HuH-7.5 (cell line): ENCODE data around the gene RASSF10.

Experiments used
- DNase-seq: peaks from one replicate; pipeline ENCODE4 v3.0.0; 2011; ENCODE audit warnings: low spot score

The RASSF10 gene

DNA sequence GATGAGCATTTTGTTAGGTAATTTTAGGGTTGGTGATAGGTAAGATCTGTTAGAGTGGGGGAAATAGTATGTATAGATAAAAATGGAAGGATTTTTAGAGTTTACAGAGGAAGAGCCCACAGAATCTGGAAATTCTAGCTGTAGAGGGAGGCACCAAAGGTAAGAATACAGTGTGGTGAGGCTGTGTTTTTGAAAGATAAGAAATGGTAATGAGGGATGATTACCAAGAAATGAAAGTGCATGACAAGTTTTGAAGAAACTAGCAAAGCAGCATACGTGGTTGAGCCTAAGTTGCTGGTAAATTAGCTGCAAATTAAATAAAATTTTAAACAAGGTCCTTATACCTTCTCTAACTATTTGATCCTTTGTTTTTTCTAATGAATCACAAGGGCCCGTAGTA is 14.6 kb upstream of the RASSF10 start:
- DNase-seq: no peak

DNA sequence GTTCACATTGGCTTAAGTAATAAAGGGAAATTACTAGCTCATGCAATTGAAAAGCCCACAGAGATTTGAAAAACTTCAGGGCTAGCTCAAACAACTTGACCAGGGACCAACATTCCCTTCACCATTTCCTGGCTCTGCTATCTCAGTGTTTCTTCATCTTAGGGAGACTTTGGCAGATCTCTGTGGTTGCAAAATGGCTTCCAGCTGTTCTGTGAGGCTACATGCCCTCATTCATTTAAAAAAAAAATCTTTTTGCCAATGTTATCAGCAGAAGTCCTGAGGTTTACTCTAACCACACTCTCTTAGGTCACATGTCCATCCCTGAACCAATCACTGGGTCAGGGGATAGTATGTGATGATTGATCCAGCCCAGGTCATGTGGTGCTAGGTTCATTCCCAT is 13.9 kb upstream of the RASSF10 start:
- no peak for DNase-seq

DNA sequence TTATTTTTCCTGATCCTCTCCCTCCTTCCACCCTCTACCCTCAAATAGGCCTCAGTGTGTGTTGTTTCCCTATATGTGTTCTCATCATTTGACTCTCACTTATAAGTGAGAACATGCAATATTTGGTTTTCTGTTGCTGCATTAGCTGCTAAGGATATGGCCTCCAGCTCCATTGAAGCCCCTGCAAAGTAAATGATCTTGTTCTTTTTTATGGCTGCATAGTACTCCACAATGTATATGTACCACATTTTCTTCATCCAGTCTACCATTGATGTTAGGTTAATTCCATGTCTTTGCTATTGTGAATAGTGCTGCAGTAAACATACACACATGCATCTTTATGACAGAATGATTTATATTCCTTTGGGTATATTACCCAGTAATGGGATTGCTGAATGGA is 13.3 kb upstream of the RASSF10 start:
- no peak for DNase-seq

DNA sequence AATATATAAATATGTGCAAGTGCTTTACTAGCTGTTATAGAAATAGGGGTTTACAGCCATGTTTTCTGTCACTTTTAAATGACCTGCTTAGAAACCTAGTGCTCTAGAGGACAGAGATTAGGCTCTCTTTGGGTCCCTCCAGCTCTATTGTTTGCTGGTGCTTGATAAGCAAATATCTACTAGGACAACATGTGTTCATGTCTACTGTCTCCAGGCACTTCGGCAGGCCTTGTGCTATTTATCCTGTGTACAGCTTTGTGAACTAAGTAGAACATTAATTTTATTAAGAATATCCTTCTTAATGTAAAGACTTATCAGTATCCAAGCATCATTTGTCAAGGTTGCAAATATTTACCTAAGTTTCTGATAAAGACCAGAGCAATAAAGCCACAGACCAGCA is 11.9 kb upstream of the RASSF10 start:
- DNase-seq: no peak

DNA sequence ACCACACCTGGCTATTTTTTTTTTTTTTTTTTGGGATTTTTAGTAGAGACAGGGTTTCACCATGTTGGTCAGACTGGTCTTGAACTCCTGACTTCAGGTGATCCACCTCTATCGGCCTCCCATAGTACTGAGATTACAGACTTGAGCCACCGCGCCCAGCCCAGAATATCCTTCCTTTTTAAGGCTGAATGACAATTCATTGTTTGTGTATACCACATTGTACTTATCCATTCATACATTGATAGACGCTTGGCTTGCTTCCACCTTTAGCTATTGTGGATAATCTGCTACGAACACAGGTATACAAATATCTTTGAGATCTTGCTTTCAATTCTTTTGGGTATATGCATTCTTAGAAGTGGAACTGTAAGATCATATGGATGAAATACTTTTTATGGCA is 10.8 kb upstream of the RASSF10 start:
- DNase-seq: no peak

DNA sequence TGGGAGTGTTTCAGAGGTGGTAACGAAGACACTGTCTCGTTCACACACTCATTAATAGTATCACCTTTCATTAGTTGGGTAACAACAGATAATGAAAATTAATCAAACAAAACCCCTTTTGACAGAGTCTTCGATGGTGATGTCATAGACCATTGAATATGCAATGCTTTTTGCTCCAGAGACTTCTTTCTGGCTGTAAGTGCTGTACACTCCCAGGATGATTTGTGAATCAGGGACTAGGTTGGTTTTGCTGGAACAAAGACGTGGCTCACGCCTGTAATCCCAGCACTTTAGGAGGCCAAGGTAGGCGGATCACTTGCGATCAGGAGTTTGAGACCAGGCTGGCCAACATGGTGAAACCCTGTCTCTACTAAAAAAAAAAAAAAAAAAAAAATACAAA is 9.5 kb upstream of the RASSF10 start:
- DNase-seq: no peak

DNA sequence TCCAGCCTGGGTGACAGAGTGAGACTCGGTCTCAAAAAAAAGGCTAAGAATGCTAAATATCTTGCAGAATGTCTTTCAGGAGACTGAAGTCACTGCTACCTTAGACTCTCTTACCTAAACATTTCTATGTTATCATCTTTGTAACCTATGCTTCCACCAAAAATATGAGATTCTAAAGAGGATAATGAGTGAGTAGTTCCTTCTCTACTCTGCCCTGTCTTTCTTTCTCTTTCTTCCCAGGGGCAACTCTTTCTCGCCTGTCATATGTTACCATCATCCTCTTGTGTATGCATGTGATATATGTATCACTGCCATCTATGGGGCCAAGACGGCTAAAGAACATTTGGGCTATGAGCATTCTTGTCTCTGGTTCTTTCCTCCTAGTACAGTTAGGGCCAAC is 9.0 kb upstream of the RASSF10 start:
- DNase-seq: no peak

DNA sequence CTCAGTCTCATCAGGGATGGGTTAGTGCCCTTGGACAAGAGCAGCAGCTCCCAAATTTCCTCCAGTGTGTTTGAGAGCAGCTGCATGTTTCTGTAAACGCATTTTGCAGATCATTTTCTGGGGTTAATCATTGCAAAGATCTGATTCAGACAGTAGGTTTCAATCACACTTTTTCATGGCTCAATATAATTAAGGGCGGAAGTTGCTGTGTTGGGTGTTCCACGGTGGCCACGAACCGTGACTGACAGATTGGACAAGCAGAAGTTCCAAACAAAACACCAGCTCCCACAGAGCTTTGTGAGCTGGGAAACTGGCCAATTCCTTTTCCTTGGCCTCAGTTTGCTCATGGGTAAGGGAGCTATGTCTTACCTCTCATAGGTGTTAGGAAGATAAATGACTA is 8.4 kb upstream of the RASSF10 start:
- DNase-seq: no peak

DNA sequence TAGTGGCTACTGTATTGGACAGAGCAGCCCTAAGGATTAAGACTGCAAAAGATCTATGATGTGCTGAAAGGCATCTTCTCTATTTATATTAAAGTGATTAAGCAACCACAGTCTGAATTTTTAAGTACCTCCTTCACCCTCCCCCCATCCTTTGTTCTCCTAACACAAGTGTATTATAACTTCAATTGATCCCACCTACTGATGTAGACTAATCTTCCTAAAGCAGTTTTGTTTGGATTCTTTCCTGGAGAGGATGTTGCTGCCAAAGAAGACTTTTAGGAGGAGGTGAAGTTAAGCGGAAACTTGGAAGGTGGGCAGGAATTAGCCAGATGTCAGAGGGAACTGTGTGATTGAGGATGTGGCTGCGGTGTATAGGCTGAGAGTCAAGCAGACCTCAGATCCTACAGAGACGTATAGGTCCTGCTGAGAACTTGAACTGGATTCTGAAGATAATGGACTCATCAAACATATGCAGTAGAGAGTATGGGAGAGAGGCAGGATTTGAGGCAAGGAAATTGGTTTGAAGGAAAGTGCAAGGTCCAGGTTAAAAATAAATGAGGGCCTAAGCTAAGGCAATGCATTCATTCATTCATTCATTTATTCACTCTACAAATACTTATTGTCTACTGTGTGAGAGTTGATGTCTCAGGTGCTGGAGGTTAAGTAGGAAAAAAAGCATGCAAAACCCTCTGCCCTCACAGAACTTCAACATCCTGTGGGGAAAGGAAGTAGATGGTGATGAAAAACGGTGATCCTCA is 5.2 kb upstream of the RASSF10 start:
- no peak for DNase-seq

DNA sequence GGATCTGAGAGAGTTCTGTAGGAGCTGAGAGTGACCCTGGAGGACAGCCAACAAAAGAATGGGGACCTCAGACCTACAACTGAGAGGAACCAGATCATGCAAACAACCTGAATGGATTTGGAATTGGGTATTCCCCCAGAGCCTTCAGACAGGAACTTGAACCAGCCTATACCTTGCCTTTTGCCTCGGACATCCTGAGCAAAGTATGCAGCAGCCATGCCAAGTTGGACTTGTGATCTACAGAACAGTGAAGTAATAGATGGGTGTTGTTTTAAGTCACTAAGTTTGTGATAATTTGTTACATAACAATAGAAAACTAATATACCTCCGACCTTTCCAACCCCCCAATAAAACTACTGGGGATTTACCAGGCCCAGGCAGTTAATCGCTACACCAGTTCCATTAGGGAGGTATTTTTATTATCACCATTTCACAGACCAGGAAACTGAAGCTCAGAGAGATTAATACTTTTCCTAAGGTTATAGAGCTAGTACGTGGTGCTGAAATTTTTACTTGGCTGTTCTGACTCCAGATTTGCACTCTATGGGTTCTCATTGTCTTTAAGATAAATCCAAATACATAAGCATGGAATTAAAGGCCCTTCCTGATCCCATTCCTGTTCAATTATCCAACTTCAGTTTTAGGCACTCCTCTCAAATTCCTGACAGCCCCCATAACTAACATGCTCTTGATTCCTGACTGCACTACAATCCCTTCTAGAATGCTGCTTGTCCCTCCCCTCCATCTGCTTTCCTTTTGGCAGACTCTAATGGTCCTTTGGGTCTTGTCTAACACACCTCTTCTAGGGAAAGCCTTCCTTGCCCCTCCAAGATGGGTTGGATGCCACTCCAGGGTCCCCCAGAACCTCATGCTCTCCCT is 1.7 kb upstream of the RASSF10 start:
- no peak for DNase-seq

DNA sequence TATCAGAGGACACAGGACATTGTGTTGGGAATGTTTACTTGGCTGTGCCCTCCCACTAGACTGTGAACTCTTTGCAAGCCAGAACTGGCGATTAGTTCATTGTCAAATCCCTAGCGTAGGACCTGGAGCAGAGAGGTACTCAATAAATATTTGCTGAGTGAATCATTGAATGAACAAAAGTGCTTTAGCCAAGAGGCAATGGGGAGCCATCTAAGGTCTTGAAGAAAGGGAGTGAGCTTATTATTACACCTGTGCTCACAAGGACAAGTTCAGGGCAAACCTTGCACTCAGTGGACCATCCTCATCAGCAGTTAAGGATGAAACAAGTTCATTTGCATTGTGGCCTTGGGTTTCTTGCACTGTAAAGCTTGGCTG is 1.1 kb upstream of the RASSF10 start:
- DNase-seq: no peak

DNA sequence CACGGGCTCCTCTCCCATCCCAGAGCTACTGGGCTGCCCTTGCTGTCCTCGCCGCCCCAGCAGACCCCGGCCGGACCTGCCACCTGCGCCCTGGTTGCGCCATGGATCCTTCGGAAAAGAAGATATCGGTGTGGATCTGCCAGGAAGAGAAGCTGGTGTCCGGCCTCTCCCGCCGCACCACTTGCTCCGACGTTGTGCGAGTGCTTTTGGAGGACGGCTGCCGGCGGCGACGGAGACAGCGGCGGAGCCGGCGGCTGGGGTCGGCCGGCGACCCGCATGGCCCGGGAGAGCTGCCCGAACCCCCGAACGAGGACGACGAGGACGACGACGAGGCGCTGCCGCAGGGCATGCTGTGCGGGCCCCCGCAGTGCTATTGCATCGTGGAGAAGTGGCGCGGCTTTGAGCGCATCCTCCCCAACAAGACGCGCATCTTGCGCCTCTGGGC is 382 bp downstream of the RASSF10 start:
- DNase-seq: no peak

DNA sequence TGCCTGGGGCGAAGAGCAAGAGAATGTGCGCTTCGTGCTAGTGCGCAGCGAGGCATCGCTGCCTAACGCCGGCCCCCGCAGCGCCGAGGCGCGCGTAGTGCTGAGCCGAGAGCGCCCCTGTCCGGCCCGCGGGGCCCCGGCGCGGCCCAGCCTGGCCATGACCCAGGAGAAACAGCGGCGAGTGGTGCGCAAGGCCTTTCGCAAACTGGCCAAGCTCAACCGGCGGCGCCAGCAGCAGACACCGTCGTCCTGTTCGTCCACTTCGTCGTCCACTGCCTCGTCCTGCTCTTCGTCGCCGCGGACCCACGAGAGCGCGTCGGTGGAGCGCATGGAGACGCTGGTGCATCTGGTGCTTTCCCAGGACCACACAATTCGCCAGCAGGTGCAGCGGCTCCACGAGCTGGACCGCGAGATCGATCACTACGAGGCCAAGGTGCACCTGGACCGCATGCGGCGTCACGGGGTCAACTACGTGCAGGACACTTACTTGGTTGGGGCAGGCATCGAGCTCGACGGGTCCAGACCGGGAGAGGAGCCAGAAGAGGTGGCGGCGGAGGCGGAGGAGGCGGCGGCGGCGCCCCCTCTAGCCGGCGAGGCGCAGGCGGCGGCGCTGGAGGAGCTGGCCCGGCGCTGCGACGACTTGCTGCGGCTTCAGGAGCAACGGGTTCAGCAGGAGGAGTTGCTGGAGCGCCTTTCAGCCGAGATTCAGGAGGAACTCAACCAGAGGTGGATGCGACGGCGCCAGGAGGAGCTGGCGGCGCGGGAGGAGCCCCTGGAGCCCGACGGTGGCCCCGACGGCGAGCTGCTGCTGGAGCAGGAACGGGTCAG is 1.0 kb downstream of the RASSF10 start:
- DNase-seq: peak; percentile 37

DNA sequence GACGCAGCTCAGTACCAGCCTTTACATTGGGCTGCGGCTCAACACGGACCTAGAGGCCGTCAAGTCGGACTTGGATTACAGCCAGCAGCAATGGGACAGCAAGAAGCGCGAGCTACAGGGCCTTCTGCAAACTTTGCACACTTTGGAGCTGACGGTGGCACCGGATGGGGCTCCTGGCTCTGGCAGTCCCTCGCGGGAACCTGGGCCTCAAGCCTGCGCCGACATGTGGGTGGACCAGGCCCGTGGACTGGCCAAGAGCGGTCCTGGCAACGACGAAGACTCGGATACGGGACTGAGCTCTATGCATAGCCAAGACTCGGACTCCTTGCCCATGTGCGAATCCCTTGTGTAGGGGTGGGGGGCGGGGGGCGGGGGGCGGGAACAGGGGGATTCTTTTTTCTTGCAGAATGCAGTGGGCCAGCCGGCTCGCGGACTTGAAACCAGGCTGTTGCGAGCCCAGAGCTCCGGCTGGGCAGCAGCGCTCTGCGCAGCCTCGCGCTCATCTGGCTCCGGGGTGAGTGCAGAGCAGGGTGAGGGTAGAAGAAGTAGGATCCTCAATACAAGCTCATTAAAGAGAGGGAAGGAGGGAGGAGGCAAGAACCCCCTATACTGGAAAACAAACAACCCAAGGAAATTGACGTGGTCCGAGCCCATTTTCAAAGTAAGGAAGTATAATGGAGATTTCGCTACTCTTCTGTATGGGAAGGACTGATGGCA is 1.8 kb downstream of the RASSF10 start:
- no peak for DNase-seq

DNA sequence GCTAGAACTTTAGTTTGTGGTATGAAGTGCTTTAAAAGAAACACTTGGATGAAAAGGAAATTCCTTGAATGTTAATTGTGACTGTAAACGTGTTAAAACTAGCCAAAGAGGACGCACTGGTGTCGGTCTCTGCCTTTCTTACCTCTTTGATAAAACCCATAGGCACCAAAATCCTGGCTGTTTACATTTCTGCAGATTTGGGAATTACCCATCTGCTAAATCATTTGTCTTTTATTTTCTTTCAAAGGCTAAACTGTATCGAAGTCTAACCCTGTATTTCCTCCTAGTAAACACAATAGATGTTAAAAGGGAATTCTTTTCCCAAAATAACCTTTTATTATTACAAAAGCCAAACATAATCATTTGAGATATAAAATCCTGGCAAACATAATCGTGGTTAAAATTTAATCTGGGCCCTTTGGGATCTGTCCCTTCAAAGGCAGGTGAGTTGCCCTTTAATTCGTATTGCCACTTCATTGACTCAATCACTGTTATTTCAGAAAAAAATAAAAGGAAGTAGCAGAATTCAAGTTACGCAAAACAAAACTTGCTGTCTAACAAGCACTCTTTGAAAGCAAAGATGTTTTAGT is 2.4 kb downstream of the RASSF10 start:
- DNase-seq: no peak

DNA sequence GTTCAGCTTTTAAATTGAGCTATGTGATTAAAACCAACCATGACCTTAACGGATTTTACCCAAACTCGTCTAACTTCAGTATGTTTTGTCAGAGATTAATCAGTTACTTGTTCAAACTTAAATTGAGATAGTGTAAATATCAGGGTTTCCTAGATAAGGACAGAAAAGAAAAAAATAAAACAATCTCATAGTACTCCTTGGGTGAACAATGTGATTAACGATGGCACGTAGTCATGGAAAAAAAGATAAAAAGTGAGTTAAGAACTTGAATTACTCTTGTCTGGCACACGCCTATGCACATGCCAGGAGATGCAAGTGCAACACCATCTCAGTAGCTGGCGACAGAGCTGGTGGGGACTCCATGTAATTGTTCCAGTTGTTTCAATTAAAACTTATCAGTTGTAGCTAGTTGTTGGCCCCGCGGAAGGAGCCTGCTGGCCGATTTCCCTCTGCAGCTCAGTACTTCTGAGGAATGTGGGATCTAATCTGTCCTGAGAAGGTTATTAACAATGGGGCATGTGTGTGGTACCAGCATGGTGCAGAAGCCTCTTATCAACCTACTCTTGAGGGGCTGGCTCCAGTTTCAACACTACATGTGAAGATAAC is 3.0 kb downstream of the RASSF10 start:
- no peak for DNase-seq

DNA sequence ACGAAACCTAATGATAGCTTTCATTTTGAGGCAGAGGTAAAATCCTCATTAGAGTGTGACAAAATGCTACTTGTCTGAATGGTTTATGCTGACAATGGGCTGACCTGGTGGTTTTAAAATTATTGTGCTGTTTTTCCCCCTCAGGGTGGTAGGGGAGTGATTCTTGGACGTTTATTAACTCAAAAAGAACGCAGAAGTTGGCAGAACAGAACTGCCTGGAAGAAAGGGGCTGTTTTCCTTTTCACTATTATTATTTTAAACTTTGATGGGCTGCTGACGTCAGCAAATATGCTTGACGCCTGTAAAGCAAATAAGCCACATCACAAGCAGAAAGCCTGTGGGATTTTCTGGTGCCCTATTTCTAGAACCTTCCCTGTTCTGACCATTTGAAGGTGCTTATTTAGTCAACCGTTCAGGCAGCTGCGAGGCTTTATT is 4.0 kb downstream of the RASSF10 start:
- DNase-seq: no peak

DNA sequence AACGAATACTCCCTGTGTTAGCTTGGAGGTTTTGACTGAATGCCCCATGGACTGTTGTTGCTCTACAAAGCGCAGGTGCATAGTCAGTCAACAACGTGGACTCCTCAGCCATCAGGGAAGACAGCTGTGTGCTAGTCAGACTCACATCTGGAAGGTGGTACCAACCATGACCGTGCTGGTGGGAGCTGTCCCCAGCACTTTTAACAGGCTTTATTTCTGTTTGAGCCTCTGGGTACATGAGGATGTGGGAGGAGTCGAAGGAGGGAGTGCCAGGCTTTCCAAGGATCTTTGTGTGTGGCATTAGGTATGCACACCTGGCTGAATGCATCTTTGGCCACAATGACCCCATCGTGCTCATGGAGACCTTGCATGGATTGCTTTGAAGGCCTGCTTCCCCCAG is 6.6 kb downstream of the RASSF10 start:
- DNase-seq: no peak

DNA sequence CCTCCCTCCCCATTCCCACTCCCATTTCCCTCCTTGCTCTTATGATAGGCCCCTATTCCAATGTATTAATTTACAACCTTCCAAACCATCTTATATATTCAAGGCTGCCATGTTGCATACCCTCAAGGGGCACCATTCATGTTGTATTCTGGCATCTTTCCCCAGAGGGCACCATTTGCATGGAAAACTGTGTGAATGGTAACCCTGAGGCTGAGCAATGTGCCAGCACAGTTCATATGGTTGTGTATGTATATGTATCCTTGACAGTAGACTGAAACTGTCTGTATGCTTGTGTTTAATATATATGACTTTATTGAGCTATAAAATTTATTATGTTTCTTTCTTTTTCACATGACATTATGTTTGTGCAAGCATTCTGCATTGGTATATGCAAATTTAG is 7.3 kb downstream of the RASSF10 start:
- no peak for DNase-seq

DNA sequence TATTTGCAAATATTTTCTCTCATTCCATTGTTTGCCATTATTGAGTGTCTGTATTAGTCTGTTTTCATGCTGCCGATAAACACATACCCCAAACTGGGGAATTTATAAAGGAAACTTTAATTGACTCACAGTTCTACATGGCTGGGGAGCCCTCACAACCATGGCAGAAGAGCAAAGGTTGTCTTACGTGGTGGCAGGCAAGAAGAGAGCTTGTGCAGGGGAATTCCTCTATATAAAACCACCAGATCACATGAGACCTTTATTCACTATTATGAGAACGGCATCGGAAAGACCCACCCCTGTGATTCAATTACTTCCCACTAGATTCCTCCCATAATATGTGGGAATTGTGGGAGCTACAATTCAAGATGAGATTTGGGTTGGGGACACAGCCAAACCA is 10.2 kb downstream of the RASSF10 start:
- DNase-seq: no peak

DNA sequence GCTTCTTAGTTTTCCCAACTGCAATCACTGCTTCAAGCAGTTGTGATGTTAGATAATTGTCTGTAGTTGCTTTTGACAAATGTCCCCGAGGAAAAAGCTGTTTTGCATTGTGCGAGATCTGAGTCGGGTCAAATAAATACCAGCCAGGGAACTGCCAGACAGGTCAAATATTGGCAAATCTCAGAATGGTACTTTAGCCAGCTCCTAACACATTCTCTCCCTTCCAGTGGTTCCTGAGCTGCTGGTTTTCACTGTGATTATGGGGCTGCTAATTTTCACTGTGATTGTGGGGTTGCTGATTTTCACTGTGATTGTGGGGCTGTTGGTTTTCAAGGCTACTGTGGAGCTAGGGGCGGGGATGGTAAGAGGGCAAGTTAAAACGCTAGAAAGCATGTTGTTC is 14.3 kb downstream of the RASSF10 start:
- DNase-seq: no peak
